WERI-Rb-1 (cell line): ENCODE results near the gene RELCH.

ENCODE experiments used
- DNase-seq: peaks from one replicate; pipeline ENCODE4 v3.0.0-alpha.2; 2020
- H3K27ac ChIP-seq: fragments of 250-450 bp; sonication (Bioruptor Pico); 2 replicates; pipeline ENCODE4 v1.5.1; 2020; ENCODE audit warnings: mild to moderate bottlenecking, moderate library complexity
- H3K27me3 ChIP-seq: fragments of 250-450 bp; sonication (Bioruptor Pico); 2 replicates; pipeline ENCODE4 v1.5.1; 2021; ENCODE audit warnings: mild to moderate bottlenecking, low read depth, moderate library complexity; ENCODE audit not compliant: insufficient read depth, severe bottlenecking
- H3K36me3 ChIP-seq: fragments of 250-450 bp; sonication (Bioruptor Pico); 2 replicates; pipeline ENCODE4 v1.5.1; 2020; ENCODE audit warnings: mild to moderate bottlenecking, moderate library complexity
- H3K4me3 ChIP-seq: 2 replicates; pipeline ENCODE4 v1.5.1; 2011; ENCODE audit warnings: low read depth, mild to moderate bottlenecking, control low read depth, low read length
- H3K9me3 ChIP-seq: fragments of 250-450 bp; sonication (Bioruptor Pico); 2 replicates; pipeline ENCODE4 v1.5.1; 2021; ENCODE audit warnings: mild to moderate bottlenecking, moderate library complexity; ENCODE audit not compliant: severe bottlenecking
- TF ChIP-seq, protein P1 (sequence below): IDR thresholded peaks from 2 replicates; pipeline ENCODE4 v1.5.1; 2011; ENCODE audit warnings: low read depth, mild to moderate bottlenecking, control low read depth, inconsistent platforms, low read length

Gene RELCH

GRCh38 chr18:62294073-62294472 is 107.0 kb downstream of the RELCH start:
- DNase-seq: no peak

DNA sequence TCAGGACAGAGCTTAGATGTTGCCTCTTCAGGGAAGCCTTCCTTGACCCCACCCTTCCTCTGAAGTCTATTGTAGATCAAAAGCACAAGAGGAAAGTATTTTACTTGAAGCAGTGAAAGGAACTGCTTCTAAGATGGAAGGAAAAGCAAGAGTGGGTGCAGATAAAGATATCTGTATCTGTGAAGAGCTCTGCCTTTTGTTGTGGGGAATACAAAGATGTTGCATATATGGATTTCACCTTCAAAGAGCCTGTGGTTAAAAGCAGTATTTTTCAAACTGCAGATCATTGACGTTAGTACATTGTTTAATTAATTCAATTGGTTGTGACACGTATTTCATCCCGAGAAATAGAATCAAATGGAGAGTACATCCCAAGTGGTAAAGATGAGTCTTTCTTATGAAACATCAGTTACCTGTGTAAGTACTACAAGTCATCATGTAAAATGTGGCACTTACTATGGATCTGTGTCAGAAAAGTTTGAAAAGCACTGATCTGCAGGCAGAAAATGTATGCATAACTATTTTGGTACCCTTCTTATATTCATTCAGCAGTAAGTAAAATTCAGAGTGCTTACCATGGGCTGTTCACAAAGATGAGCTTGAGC is 113.4 kb downstream of the RELCH start:
- Histone ChIP-seq H3K4me3 (no peak overlapping the region), H3K36me3 (peaks cover 16% of the 10 kb centered on the region), H3K27ac (no peak overlapping the region), H3K9me3 (no peaks in the 10 kb centered on the region), H3K27me3 (no peaks in the 10 kb centered on the region)
- TF ChIP-seq, protein P1, sequence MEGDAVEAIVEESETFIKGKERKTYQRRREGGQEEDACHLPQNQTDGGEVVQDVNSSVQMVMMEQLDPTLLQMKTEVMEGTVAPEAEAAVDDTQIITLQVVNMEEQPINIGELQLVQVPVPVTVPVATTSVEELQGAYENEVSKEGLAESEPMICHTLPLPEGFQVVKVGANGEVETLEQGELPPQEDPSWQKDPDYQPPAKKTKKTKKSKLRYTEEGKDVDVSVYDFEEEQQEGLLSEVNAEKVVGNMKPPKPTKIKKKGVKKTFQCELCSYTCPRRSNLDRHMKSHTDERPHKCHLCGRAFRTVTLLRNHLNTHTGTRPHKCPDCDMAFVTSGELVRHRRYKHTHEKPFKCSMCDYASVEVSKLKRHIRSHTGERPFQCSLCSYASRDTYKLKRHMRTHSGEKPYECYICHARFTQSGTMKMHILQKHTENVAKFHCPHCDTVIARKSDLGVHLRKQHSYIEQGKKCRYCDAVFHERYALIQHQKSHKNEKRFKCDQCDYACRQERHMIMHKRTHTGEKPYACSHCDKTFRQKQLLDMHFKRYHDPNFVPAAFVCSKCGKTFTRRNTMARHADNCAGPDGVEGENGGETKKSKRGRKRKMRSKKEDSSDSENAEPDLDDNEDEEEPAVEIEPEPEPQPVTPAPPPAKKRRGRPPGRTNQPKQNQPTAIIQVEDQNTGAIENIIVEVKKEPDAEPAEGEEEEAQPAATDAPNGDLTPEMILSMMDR: no peak
- no peak for DNase-seq

More at GRCh38 chr18:62294073-62294472, 107.0 kb downstream of the RELCH start:
- TF ChIP-seq, protein P1: no peak
- Histone ChIP-seq H3K36me3 (peaks cover 4% of the 10 kb centered on the region), H3K9me3 (no peaks in the 10 kb centered on the region), H3K4me3 (no peak overlapping the region), H3K27ac (no peak overlapping the region), H3K27me3 (no peaks in the 10 kb centered on the region)

DNA sequence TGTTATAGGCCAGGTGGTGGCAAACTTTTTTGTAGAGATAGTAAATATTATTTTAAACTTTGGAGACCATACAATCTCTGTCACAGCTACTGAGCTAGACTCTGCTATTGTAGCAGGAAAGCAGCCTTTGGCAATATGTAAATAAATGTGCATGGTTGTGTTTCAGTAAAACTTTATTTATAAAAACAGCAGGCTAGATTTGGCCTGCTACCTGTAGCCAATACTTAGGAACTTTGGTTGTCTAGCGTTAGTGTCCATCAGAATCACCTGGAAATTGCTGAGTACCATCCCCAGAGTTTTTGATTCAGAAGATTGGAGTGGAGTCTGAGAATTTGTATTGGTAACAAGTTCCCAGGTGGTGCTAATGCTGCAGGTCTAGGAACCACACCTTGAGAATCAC is 114.3 kb downstream of the RELCH start:
- no peak for DNase-seq
- TF ChIP-seq, protein P1: no peak
- Histone ChIP-seq H3K27ac (no peak overlapping the region), H3K9me3 (no peaks in the 10 kb centered on the region), H3K36me3 (peaks cover 16% of the 10 kb centered on the region), H3K27me3 (no peaks in the 10 kb centered on the region), H3K4me3 (no peak overlapping the region)

GRCh38 chr18:62312851-62313250 is 125.8 kb downstream of the RELCH start:
- Histone ChIP-seq H3K36me3 (peaks cover 5% of the 10 kb centered on the region; the same call in 1 of the 2 replicates), H3K27me3 (no peaks in the 10 kb centered on the region), H3K27ac (no peak overlapping the region), H3K4me3 (no peak overlapping the region), H3K9me3 (peaks cover 4% of the 10 kb centered on the region)
- DNase-seq: no peak
- TF ChIP-seq, protein P1: no peak

DNA sequence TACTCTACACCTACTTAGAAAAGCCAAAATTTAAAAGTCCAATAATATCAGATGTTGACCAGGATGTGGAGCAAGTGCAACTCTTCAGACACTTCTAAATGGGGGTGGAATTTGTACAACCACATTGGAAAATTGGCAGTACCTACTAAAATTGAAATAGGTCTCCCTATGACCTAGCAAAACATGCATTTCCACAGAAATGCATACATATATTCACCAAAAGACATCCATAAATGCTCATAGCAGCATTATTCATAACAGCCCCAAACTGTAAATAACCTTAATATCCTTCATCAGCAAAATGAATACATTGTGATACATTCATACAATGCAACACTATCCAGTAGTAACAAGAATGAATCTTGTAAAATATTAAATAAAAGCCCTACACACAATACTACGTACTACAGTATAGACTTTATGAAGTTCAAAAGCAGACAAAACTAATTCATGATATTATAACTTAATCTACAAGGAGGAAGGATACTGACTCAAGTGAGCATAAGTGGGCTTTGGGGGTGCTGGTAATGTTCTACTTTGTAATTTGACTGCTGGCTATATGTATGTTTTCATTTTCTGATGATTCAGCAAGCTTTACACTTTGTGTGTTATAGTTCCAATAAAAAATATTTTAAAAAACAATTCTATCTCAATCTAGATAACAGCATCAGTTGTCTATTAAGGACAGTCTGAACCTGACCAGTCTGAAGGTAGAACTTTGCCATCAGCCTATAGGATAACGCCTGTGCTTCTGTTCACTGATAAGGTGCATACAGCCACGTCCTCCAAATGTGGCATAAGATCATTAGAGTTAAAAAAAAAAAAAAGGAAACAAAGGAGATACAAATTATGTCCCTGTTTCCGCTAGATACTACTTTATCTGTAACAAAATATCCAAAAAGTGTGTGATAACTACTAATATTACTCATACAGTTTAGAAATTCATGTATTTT is 131.4 kb downstream of the RELCH start:
- H3K27ac ChIP-seq: no peak overlapping the region
- H3K36me3 ChIP-seq: no peaks in the 10 kb centered on the region
- no peak overlapping the region for H3K4me3 ChIP-seq
- H3K9me3 ChIP-seq: no peaks in the 10 kb centered on the region
- H3K27me3 ChIP-seq: no peaks in the 10 kb centered on the region
- DNase-seq: no peak
- TF ChIP-seq, protein P1: no peak
